ENCODE data around the gene TUBB3. TPM values are rescaled to one million over a fixed set of nuclear protein-coding genes. Genes with fewer than 3 reads are reported as not detected.

Gene TUBB3
- total RNA-seq, 1 donor from 2014 or later = 2.6 TPM

DNA sequence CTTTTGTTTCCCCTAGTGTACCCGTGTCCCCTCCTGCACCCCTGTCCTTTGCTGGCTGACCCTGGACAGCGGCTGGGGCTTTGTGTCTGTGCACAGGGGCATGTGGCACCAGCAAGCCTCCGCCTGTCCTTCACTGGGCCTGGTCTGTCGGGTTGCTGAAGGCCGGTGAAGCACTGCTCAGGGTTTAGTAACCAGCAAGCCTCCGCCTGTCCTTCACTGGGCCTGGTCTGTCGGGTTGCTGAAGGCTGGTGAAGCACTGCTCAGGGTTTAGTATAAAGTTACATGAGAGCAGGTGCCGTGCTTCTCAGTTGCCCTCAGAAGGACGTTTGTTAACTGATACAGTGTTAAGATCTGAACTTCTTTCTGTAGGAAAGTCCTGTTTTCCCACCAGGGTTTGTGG, 59.2 kb downstream of the TUBB3 start:
- Mint-ChIP-seq H3K27ac (no peak overlapping the region), H3K9me3 (no peaks in the 10 kb centered on the region), H3K4me1 (no peaks in the 10 kb centered on the region), H3K4me3 (no peak overlapping the region), H3K27me3 (no peaks in the 10 kb centered on the region), H3K36me3 (ENCODE audit: low read depth) (peaks cover 60% of the 10 kb centered on the region)
- intact Hi-C loops (cut with micrococcal nuclease) = no loop called here
- no peak for DNase-seq

DNA sequence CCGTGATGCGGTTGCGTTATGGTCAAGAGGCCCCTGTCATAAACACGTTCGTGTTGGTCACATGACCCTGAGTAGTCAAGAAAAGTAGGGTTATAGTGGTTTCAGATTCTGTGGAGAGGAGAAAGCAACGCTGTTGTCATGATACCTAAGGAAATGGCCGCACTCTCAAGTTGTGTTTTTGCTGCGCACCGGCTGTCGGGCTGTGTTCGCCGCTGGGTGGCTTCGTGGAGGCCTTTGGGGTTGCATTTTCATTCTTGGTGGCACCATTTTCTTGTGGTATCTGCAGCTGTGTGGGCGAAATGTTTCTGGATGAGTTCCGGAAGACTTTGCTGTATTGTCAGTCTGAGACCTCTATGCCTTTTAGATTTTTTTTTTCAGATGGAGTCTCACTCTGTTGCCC, 60.4 kb downstream of the TUBB3 start:
- Mint-ChIP-seq H3K36me3 (ENCODE audit: low read depth) (peaks cover 60% of the 10 kb centered on the region), H3K9me3 (no peaks in the 10 kb centered on the region), H3K27ac (peak overlapping the region; percentile 53), H3K4me1 (no peaks in the 10 kb centered on the region), H3K4me3 (no peak overlapping the region), H3K27me3 (no peaks in the 10 kb centered on the region)
- intact Hi-C loops (cut with micrococcal nuclease) = no loop called here
- DNase-seq = no peak

DNA sequence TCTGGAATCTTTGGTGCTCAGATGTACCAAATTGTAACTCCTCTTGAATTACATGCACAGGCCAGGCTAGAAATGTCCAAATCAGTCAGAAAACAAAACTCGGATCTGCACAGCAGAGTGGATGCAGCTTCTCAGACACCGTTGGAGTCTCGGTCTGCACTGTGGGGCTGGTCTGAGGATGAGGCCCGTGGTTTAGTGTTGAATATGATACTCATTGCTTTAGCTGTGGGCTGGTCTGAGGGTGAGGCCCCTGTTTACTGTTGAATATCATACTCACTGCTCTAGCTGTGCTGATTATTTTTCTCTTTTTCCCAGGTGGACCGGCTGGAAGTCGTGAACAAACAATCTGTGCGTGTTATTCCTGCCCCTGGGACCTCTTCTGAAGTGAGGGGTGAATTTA, 61.1 kb downstream of the TUBB3 start:
- no peak for DNase-seq
- H3K4me1 Mint-ChIP-seq = no peaks in the 10 kb centered on the region
- H3K36me3 Mint-ChIP-seq (ENCODE audit: low read depth) = peaks cover 60% of the 10 kb centered on the region
- no peaks in the 10 kb centered on the region for H3K9me3 Mint-ChIP-seq
- H3K4me3 Mint-ChIP-seq = no peak overlapping the region
- H3K27ac Mint-ChIP-seq = no peak overlapping the region
- no peaks in the 10 kb centered on the region for H3K27me3 Mint-ChIP-seq
- intact Hi-C loops (cut with micrococcal nuclease) = no loop called here

DNA sequence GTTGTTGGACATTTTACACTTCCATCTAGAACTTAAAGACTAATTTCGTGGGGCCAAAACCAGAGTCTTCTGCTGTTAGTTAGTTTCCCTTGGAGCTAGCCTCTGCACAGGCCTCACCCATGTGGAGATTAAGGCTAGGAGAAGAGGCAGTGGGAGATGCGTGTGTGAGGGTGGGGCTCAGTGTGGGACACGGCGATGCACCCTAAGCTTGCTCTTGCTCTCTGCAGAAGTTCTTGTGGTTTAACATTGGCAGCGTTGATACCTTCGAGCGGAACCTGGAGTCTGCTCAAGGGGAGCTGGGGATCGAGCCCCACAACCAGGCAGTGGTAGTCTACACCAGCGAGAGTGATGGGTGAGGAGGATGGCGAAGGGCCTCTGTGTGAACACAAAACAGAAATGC, 62.1 kb downstream of the TUBB3 start:
- no peaks in the 10 kb centered on the region for H3K27me3 Mint-ChIP-seq
- H3K27ac Mint-ChIP-seq = no peak overlapping the region
- intact Hi-C loops (cut with micrococcal nuclease) = no loop called here
- H3K36me3 Mint-ChIP-seq (ENCODE audit: low read depth) = peaks cover 53% of the 10 kb centered on the region
- no peak for DNase-seq
- H3K4me3 Mint-ChIP-seq = no peak overlapping the region
- no peaks in the 10 kb centered on the region for H3K4me1 Mint-ChIP-seq
- H3K9me3 Mint-ChIP-seq = no peaks in the 10 kb centered on the region

Other genes with a start within 250 kb of the TUBB3 start
- 104 and 108 TPM in 2 replicates for gene CDK10, start 236.7 kb upstream of the TUBB3 start, total RNA-seq
- 12.8 and 13.2 TPM in 2 replicates for gene SPATA2L, start 221.6 kb upstream of the TUBB3 start, total RNA-seq
- 3.6 and 3.9 TPM in 2 replicates for gene VPS9D1, start 202.4 kb upstream of the TUBB3 start, total RNA-seq
- 32.9 and 33.3 TPM in 2 replicates for gene ZNF276, start 201.8 kb upstream of the TUBB3 start, total RNA-seq
- 226 and 237 TPM in 2 replicates for gene FANCA, start 106.7 kb upstream of the TUBB3 start, total RNA-seq
- 1.9 and 2.0 TPM in 2 replicates for gene SPIRE2, start 94.9 kb upstream of the TUBB3 start, total RNA-seq
- 192 and 194 TPM in 2 replicates for gene TCF25, start 49.8 kb upstream of the TUBB3 start, total RNA-seq
- 4.6 and 5.9 TPM in 2 replicates for gene MC1R, start 4.5 kb upstream of the TUBB3 start, total RNA-seq
- 39.0 and 42.2 TPM in 2 replicates for gene DEF8, start 25.4 kb downstream of the TUBB3 start, total RNA-seq
- gene DBNDD1, start 96.1 kb downstream of the TUBB3 start, total RNA-seq = 0.38 TPM in 1 of 2 replicates, not detected in the other
- gene PRDM7, start 154.0 kb downstream of the TUBB3 start, total RNA-seq = not detected in 2 replicates